Measurements from ENCODE around the gene DMC1.

Gene DMC1

DNA sequence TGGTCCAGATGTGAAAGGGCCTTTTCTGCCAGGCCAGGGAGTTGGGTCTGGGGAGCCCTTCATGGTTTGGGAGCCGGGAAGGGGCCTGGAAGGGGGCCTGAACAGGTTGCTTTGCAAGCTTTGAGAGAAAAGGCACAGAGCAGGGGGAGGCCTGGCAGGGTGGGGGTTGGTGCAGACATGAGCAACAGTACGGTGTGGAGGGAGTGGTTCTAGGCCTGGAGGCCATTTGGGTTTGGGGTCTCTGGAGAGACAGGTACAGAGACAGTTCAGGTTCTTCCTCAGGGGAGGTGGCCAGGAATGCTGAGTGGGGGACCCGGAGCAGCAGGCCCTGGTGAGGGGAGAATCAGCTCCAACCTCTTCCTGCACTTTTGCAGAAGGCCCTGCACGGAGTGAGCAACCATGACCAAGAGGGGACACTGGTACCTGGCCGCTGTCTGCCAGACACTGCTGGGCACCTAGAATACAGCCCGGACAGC is 100.6 kb downstream of the DMC1 start:
- DNase-seq (ENCODE audit: low read depth in 2 of 2), result no peak

Measured in stimulated activated CD4-positive, alpha-beta T cell treated with anti-CD3 and anti-CD28 coated beads, Interleukin-1b, Interleukin-23, amount 100 ng/mL, for 4 hours (primary cell).